H1 (cell line): ENCODE results near the gene FANCE.

Source experiments
- CTCF ChIP-seq, 3 experiments: IDR thresholded peaks; 1 replicate in 2 of 3; 2 replicates in 1 of 3; pipeline versions ENCODE4 v1.5.1 to v1.6.1; 2011; ENCODE audit warnings: low read length in 3 of 3, mild to moderate bottlenecking in 3 of 3, inconsistent platforms in 2 of 3, low read depth in 1 of 3, moderate library complexity in 1 of 3; ENCODE audit not compliant: insufficient read depth in 1 of 3; ENCODE audit errors: control extremely low read depth in 1 of 3
- EGR1 ChIP-seq: IDR thresholded peaks from 2 replicates; pipeline ENCODE4 v1.6.1; 2011; ENCODE audit warnings: low read depth, low read length, borderline replicate concordance
- HDAC6 ChIP-seq: IDR thresholded peaks from one replicate; pipeline ENCODE4 v1.7.1; 2012; ENCODE audit warnings: low read depth, mild to moderate bottlenecking, inconsistent platforms, low read length, moderate library complexity
- MAX ChIP-seq: IDR thresholded peaks from 2 replicates; pipeline ENCODE4 v1.6.1; 2012; ENCODE audit warnings: inconsistent platforms
- PHF8 ChIP-seq: fragments of 200-600 bp; sonication (generic); conservative IDR thresholded peaks from 2 replicates; pipeline ENCODE4 v1.7.1; 2012; ENCODE audit warnings: low read depth, mild to moderate bottlenecking, inconsistent platforms, low read length, moderate library complexity
- POLR2A ChIP-seq, 2 experiments: IDR thresholded peaks; 1 replicate in 1 of 2; 2 replicates in 1 of 2; pipeline ENCODE4 v1.6.1; 2011; ENCODE audit warnings: low read depth in 2 of 2, low read length in 2 of 2, mild to moderate bottlenecking in 2 of 2; ENCODE audit errors: control extremely low read depth in 1 of 2
- RAD21 ChIP-seq, 2 experiments: IDR thresholded peaks in 1 of 2; conservative IDR thresholded peaks in 1 of 2; 2 replicates each; pipeline ENCODE4 v1.6.1; 2011; ENCODE audit warnings: low read depth in 2 of 2, low read length in 2 of 2, improper control_type of control experiment in 1 of 2, inconsistent platforms in 1 of 2, mild to moderate bottlenecking in 1 of 2, moderate library complexity in 1 of 2
- SIX5 ChIP-seq: IDR thresholded peaks from 2 replicates; pipeline ENCODE4 v1.6.1; 2011; ENCODE audit warnings: mild to moderate bottlenecking, low read depth, low read length
- YY1 ChIP-seq: IDR thresholded peaks from 2 replicates; pipeline ENCODE4 v1.6.1; 2011; ENCODE audit warnings: low read depth, mild to moderate bottlenecking, low read length

- TF ChIP-seq YY1 (no peak), EGR1 (no peak), SIX5 (no peak), HDAC6 (no peak), CTCF (IDR thresholded peaks at IDR 0.05; ENCODE audit: control extremely low read depth in 1 of 3, insufficient read depth in 1 of 3, low read depth in 1 of 3, low read length in 3 of 3) (peak; percentile 70 to 80 (median 78)), RAD21 (IDR thresholded peaks at IDR 0.05 in 1 of 2, conservative IDR thresholded peaks at IDR 0.05 in 1 of 2; ENCODE audit: low read depth in 2 of 2, low read length in 2 of 2) (peak; percentile 65 to 77), PHF8 (no peak), POLR2A (IDR thresholded peaks at IDR 0.05; ENCODE audit: control extremely low read depth in 1 of 2, low read depth in 2 of 2, low read length in 2 of 2) (no peak), MAX (no peak)
Measured at GRCh38 chr6:35415065-35415891, 36.9 kb upstream of the FANCE start.
